ENCODE results near the gene TOX3. TPM values are rescaled to one million over a fixed set of nuclear protein-coding genes. Genes with fewer than 3 reads are reported as not detected.

Gene TOX3
- total RNA-seq, 1 experiment from 2014 or later, result 0.31 TPM

GRCh38 chr16:52563767-52564611, 17.0 kb upstream of the TOX3 start:
- no peak for DNase-seq (ENCODE audit: low spot score)

DNA sequence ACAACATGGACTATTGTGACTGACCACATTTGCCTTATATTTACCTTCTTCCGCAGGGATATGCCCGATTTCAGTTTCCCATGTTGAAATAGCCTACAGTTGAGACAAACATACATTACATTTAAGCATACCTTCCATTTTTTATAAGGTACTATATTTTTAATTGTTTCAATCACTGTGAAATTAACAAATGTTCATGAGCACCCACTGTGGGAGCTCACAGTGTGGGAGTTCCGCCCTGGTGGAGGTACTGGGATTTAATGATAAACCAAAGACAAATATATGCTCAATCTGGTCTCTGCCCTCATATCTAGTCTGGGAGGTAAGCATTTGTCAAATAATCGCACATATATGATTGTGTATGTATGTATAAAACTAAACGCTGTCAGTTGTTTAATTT, 15.8 kb upstream of the TOX3 start:
- no peak for DNase-seq (ENCODE audit: low spot score)

DNA sequence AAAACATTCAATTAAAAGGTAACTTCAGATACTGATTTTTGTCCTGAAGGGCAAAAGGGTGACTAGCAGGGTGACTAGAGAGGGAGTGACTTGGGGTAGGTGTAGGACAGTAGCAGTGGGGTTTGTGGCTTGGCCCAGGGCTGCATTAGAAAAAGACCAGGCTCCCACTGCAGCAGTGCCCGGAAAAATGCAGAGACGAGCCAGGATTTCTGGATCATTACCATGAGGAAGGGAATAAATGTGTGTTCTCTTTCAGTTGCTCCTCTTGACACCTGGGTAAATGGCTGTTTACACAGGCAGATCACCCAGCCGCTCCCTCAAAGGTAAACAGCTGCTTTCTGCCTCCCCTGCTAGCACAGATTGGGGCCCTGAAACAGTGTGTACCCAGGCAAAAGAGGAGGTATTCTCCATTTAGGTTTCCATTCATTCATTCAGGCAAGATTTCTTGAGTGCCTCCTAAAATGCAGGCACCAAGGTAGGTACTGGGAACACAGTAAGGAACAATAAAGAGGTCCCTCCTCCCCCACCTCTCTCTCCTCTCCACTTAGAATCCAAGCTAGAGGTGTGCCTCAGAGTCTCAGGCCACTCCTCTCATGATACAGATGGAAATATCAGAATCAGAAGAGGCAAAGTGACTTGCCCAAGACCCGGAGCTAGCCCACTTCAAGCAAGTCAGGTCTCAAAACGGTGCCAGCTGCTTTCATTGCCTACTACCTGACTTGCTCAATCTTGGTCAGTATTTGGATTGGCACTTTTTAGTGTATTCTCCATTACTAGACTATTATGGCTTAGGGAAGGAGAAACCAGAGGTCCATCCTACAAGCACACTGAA, 15.2 kb upstream of the TOX3 start:
- no peak for DNase-seq (ENCODE audit: low spot score)

DNA sequence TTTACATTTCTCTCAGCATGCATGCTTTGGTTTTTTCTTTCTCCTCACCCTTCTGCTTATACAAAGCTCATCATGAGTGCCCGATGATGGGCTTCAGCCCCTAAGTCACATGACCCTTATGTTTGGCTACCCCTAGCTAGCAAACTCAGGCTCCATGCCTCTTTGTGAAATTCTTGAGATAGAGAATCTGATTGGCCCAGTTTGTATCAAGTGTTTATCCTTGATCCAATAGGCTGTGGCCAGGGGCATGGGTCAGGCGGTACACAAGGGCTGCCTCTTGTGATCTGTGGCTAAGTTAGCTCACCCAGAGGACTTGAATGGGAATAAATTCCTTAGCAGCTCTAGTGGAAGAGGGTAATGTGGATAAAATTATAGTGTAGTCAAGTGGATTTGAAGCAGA, 11.5 kb upstream of the TOX3 start:
- no peak for DNase-seq (ENCODE audit: low spot score)

- DNase-seq (ENCODE audit: low spot score), result no peak
These were observed 10.3 kb upstream of the TOX3 start for GRCh38 chr16:52557236-52557635.

DNA sequence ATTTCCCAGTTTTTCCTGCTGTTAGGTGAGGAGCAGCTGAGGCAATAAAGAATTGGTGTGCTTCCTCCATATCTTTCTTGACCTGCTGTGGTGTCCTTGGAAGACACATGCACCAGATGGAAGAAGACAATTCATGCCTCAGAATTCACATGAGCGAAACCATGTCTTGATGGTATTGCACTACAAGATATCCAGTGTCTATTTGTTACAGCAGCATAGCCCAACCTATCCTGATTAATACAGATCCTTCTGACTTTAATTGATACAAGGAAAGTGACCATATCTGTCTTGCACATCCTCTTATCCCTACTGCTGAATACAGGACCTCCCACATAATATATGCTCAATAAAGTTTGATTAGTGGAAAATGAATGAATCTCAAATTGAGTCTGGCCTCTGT, 9.1 kb upstream of the TOX3 start:
- DNase-seq (ENCODE audit: low spot score), result no peak

GRCh38 chr16:52555572-52555971, 8.6 kb upstream of the TOX3 start:
- DNase-seq (ENCODE audit: low spot score), result no peak

DNA sequence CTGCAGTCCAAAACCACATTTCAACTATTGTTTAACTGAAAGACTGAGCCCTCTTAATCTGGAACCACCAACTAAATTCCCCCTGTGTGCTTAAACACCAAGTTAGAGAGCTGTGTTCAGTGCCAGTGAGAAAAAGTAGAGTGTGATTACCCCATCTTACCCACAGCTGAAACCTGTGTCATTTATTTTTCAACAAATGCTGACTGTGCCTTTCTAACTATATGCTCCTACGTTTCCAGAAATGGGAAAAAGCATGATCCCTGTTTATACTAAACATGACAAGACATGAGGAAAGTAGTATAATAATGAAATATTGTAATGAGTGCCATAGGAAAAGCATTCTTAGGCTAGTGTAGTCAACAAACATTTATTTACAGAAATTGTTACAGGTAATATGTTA, 7.4 kb upstream of the TOX3 start:
- DNase-seq (ENCODE audit: low spot score), result no peak

DNA sequence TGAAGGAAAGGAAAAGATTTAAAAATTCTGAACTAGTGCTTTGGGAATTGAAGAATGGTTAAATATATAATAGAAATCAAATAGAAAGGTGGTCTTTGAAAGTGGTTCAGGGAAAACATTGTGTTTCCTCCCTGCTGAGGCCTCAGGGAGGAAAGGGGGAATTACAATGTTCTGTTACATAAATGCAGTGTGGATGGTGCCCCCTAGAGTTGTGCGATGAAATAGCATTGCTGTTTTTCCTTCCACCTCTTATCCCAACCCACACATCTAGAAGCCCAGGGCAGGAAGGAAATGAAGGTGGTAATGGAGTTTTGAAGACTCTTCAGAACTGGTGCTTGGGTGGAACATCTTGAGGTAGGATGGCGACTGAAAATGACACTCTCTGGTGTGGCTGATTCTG, 6.4 kb upstream of the TOX3 start:
- DNase-seq (ENCODE audit: low spot score), result no peak

GRCh38 chr16:52552643-52553042, 5.7 kb upstream of the TOX3 start:
- no peak for DNase-seq (ENCODE audit: low spot score)

DNA sequence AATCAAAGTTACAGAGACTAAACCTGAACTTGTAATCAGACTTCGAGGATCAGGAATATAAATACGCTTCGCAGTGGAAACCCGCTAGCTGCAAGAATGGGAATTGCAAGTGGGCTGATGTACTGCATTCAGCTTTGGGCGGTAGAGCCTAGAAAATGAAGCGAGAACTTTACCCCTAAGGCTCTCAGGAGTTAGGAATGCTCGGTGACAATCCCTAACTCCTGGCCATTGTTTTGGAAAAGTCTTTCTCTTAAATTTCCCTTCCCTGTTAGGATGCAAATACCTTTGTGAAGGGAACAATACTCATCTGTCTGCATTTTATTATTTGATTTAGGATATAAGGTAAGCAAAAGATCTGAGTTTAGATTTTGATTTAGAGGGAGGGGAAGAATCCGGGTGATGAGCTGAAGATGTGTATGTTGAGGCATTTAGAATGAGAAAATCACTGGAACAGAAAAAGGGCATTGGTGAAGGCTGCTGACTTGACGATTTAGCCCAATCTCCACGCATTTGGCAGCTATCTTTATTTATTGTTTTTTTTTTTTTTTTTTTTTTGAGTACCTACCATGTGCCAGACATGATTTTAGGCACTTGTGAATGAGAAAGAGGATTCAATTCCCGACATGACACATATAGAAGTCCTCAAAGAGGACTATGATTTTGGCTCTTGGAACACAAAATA, 2.2 kb upstream of the TOX3 start:
- no peak for DNase-seq (ENCODE audit: low spot score)

GRCh38 chr16:52548261-52549010, 1.5 kb upstream of the TOX3 start:
- DNase-seq (ENCODE audit: low spot score), result no peak

GRCh38 chr16:52547834-52548215, 882 bp upstream of the TOX3 start:
- DNase-seq (ENCODE audit: low spot score), result no peak

GRCh38 chr16:52546291-52547003, 496 bp downstream of the TOX3 start:
- DNase-seq (ENCODE audit: low spot score), result no peak

DNA sequence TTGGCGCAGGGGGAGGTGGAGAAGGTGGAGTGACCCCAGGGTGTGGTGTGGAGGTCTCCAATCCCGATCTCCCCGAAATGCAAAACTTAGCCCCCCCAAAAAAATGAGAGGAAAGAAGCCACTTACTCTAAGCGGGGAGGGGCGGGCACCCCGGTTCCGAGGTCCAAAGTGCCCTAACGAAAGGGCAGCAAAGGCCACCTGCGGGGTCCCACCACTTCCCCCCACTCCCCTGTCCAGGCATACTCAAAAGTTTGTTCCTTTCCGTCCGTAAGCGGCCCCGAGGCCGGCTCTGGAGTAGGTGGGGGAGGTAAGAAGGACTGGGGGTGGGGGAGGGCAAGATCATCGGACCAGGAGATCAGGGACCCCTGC, 1.1 kb downstream of the TOX3 start:
- no peak for DNase-seq (ENCODE audit: low spot score)

- DNase-seq (ENCODE audit: low spot score), result no peak
These were observed 1.6 kb downstream of the TOX3 start for GRCh38 chr16:52545222-52545897.

- DNase-seq (ENCODE audit: low spot score), result no peak
These were observed 2.2 kb downstream of the TOX3 start for GRCh38 chr16:52544703-52545102.

DNA sequence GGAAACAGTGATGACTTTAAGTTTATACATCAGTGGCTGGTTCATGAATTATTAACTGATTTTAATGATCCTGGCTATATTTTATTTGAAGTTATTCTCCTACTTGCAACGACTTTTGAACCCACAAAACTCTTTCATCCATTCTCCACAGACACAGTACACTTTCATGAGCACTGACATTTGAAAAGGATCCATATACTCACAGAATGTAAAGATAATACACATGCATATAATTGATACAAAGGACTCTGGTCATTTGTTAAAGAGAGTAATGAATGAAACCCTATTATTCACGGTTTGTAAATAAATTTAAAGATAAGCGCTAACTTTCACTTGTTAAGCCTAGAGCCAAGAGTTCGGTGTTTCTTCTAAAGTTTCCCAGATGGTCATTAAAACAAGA, 3.3 kb downstream of the TOX3 start:
- no peak for DNase-seq (ENCODE audit: low spot score)

DNA sequence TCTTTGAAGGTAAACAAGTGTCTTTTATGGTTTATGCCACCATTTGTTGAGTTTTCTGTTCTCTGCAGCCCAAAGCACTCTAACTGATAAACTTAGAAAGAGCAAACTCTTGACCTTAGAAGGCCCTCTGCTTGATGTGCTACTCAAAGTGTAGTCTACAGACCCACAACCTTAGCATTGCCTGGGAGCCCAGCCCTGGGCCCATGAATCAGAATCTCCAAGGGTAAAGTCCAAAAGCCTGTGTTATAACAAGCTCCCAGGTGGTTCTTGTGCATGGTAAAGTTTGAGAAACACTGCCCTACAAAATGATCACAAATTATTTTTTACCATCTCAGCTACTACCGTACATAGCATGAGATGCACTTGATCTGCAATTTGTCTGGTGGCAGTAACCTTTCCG, 6.0 kb downstream of the TOX3 start:
- no peak for DNase-seq (ENCODE audit: low spot score)

DNA sequence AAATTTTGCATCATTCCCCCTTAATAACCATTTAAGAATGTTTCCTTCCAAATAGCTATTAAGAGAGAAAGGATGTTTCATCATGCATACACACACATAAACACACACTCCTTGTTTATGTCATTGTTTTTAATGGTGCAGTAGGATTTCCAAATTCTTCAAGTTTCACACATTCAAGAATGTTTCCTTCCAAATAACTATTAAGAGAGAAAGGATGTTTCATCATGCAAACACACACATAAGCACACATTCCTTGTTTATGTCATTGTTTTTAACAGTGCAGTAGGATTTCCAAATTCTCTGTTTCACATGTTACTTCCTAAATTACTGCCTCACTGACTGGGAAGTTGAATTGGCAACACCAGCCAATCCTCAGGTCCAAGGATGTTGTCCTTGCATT, 7.8 kb downstream of the TOX3 start:
- DNase-seq (ENCODE audit: low spot score), result no peak

DNA sequence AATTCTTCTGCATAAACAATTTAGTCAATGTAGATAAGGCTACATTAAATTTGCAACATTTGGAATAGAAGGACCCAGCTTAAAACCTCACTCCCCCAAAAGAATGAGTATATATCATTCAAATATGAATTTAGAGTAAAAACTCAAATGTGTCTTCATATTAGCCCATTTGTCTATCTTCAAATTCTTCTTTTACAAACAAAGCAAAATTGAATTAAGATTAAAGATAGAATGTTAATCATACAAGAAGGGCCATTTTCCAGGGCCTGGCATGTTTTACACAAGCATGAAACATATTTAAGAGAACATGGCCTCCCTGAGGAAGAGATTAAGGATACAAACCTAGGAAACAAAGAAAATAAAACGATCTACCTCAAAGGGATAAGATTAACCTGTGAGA, 8.4 kb downstream of the TOX3 start:
- no peak for DNase-seq (ENCODE audit: low spot score)
